Cardiac muscle cell (in vitro differentiated cells and primary cell): ENCODE results near the gene PMIS2. TPM values are rescaled to one million over a fixed set of nuclear protein-coding genes. Genes with fewer than 3 reads are reported as not detected.

ENCODE experiments used
- DNase-seq, 2 donors: peaks; one replicate each; pipeline versions ENCODE4 v3.0.0 to v3.0.0-alpha.2; 2010 to 2017; ENCODE audit warnings: low read depth in 1 of 2, low spot score in 1 of 2
- H3K27ac ChIP-seq: fragments of 200-600 bp; sonication (generic); 2 replicates; pipeline ENCODE4 v1.5.1; 2016
- H3K27me3 ChIP-seq: fragments of 200-600 bp; sonication (generic); 2 replicates; pipeline ENCODE4 v1.6.0; 2016; ENCODE audit warnings: control low read depth
- H3K36me3 ChIP-seq: fragments of 200-600 bp; sonication (generic); 2 replicates; pipeline ENCODE4 v1.5.1; 2016; ENCODE audit warnings: control low read depth
- H3K4me1 ChIP-seq: fragments of 200-600 bp; sonication (generic); 2 replicates; pipeline ENCODE4 v1.8.1; 2017; ENCODE audit warnings: low read depth, mild to moderate bottlenecking, mixed run types
- H3K4me3 ChIP-seq: fragments of 200-600 bp; sonication (generic); 2 replicates; pipeline ENCODE4 v1.5.1; 2016; ENCODE audit warnings: mild to moderate bottlenecking
- H3K9me3 ChIP-seq: fragments of 200-600 bp; sonication (generic); 2 replicates; pipeline ENCODE4 v1.5.1; 2017; ENCODE audit warnings: low read depth, mild to moderate bottlenecking, control low read depth
- polyA plus RNA-seq: library from polyadenylated mRNA; unstranded; fragments of >200 nt; fragmentation: Nextera tagmentation; extraction: Ambion mirVana; gene quantifications from 2 replicates; pipeline ENCODE4 v1.2.1, GENCODE V29; 2016
- total RNA-seq: library from RNA; depleted of rRNA; stranded (reverse); fragments of >200 nt; gene quantifications from 2 replicates; pipeline ENCODE4 v1.2.3, GENCODE V29; 2016
- TF ChIP-seq, protein P1 (sequence below): IDR thresholded peaks from 2 replicates; pipeline ENCODE4 v1.5.1; 2012; ENCODE audit warnings: low read depth, mild to moderate bottlenecking, low read length

PMIS2 gene
- not detected in 2 replicates for total RNA-seq
- polyA plus RNA-seq, result not detected in 2 replicates

DNA sequence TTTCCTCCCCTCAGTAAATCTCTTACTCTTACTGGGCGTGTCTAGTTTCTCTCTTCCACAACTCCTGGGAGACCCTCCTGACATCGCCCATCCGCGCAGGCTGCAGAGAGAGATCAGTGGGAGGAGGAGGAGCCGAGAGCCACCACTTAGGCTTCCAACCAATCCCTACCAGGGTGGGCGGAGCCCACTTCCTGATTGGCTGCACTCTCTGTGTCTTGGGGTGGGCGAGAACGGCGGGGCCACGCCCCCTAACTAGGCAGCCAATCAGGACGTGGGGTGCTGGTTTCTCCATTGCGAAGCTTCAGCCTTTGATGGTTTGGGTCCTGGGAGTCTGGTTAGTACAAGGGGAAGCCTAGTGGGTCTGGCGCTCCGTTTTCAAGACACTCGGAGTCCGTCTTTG is at the start of gene PMIS2:
PMIS2 (plus strand) TSS at position 326 of the 400 bp plus-strand sequence. CDS start 87 bp downstream, outside the sequence.
- TF ChIP-seq, protein P1, sequence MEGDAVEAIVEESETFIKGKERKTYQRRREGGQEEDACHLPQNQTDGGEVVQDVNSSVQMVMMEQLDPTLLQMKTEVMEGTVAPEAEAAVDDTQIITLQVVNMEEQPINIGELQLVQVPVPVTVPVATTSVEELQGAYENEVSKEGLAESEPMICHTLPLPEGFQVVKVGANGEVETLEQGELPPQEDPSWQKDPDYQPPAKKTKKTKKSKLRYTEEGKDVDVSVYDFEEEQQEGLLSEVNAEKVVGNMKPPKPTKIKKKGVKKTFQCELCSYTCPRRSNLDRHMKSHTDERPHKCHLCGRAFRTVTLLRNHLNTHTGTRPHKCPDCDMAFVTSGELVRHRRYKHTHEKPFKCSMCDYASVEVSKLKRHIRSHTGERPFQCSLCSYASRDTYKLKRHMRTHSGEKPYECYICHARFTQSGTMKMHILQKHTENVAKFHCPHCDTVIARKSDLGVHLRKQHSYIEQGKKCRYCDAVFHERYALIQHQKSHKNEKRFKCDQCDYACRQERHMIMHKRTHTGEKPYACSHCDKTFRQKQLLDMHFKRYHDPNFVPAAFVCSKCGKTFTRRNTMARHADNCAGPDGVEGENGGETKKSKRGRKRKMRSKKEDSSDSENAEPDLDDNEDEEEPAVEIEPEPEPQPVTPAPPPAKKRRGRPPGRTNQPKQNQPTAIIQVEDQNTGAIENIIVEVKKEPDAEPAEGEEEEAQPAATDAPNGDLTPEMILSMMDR, result no peak
- H3K4me1 ChIP-seq, result no peaks in the 10 kb centered on the region
- H3K4me3 ChIP-seq, result no peak within 1 kb of the TSS
- H3K9me3 ChIP-seq, result no peaks in the 10 kb centered on the region
- no peak within 1 kb of the TSS for H3K27ac ChIP-seq
- no peak for DNase-seq
- H3K36me3 ChIP-seq, result no peaks in the 10 kb centered on the region
- H3K27me3 ChIP-seq, result peaks cover 6% of the 10 kb centered on the region

DNA sequence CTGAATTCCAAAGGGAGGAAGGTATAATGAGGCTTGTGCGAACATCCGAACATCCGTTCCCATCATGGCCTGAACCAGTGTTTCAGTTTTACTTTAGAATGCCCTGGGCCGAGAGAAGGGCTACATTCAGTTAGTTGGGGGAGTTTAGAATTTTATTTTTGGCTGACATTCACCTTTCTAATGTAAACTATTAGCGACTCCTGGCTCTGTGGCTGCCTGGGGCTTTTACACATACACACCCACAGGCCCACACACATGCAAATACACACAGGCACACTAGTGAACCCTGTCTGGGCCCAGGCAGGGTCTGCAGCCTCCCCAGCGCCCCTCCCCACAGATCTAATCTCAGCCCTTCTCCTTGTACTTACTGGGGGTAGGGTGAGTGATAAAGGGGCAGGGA is 46.7 kb upstream of the PMIS2 start:
- Histone ChIP-seq H3K36me3 (no peaks in the 10 kb centered on the region), H3K27ac (no peak overlapping the region), H3K27me3 (no peaks in the 10 kb centered on the region), H3K9me3 (no peaks in the 10 kb centered on the region), H3K4me1 (peaks cover under 1% of the 10 kb centered on the region), H3K4me3 (no peak overlapping the region)
- DNase-seq, result no peak
- TF ChIP-seq, protein P1, result no peak

DNA sequence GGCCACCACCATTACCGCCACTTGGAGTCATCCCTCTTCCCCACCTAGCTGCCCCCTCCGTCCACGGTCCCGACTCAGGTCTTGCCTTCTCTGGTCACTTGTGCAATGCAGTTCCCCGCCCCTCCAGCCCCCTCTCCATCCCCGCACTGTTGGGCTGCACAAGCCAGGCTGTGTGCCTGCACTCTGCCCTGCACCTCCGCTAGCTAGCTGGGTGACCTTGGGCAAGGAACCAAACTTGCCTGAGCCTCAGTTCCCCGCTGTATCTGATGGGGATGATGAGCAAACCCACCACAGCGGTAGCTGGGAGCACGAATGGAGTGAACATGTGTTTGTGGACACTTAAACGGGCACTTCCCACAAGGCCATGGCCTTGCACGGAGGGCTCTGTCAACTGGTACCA is 46.1 kb upstream of the PMIS2 start:
- TF ChIP-seq, protein P1, result no peak
- Histone ChIP-seq H3K36me3 (no peaks in the 10 kb centered on the region), H3K4me1 (peaks cover 3% of the 10 kb centered on the region), H3K9me3 (no peaks in the 10 kb centered on the region), H3K27ac (no peak overlapping the region), H3K27me3 (no peaks in the 10 kb centered on the region), H3K4me3 (no peak overlapping the region)
- DNase-seq, result no peak

DNA sequence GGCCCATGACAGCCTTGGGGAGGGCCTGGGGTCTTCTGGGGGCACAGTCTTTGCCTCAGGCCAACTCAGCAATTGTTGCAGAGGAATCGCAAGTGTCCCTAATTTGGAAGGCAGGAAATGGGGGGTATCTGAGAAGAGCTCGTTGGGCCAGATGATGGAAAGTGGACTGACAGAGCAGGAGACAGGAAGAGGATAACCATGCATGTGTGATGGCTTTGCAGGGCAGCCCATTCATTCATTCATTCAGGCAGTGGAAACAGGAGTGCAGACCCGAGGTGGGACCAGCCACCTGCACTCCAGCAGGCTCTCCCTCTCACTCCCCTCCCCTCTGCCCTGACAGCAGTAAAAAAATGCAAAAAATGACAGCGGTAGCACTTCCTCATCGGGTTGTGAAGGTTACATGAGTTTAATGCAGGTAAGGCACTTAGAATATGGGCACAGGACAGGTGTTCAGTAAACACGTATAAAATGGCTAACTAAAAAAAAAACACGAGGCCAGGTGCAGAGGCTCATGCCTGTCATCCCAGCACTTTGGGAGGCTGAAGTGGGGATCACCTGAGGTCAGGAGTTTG is 45.5 kb upstream of the PMIS2 start:
- TF ChIP-seq, protein P1, result no peak
- Histone ChIP-seq H3K4me3 (no peak overlapping the region), H3K9me3 (no peaks in the 10 kb centered on the region)

DNA sequence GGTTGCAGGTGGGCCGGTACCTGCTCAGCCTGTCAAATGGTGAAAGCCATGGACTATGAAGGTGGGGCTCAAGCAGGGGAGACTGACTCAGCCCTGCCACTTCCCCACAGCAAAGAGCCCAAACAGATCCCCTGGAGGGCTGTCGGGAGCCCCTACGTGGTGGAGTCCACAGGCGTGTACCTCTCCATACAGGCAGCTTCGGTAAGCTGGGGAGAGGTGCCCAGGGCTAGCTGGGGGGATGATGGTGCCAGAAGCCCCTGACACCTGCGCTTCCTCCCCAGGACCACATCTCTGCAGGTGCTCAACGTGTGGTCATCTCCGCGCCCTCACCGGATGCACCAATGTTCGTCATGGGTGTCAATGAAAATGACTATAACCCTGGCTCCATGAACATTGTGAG is 43.8 kb upstream of the PMIS2 start:
- TF ChIP-seq, protein P1, result no peak
- H3K27ac ChIP-seq, result no peak overlapping the region
- no peak for DNase-seq
- no peaks in the 10 kb centered on the region for H3K27me3 ChIP-seq
- H3K4me1 ChIP-seq, result peaks cover 3% of the 10 kb centered on the region
- H3K36me3 ChIP-seq, result no peaks in the 10 kb centered on the region
- H3K4me3 ChIP-seq, result no peak overlapping the region
- H3K9me3 ChIP-seq, result no peaks in the 10 kb centered on the region

More for the DNA sequence above, 45.5 kb upstream of the PMIS2 start:
- Histone ChIP-seq H3K36me3 (no peaks in the 10 kb centered on the region), H3K4me1 (peaks cover 3% of the 10 kb centered on the region), H3K27me3 (no peaks in the 10 kb centered on the region), H3K27ac (no peak overlapping the region)
- no peak for DNase-seq
